GM18870 (cell line): Measurements from ENCODE around the gene FGFR2.

Source experiments
- ATAC-seq: cut with Tn5 transposase; IDR thresholded peaks from one replicate; pipeline ENCODE4 v1.9.1; 2021; ENCODE audit warnings: moderate library complexity; ENCODE audit not compliant: unreplicated experiment

FGFR2 gene

DNA sequence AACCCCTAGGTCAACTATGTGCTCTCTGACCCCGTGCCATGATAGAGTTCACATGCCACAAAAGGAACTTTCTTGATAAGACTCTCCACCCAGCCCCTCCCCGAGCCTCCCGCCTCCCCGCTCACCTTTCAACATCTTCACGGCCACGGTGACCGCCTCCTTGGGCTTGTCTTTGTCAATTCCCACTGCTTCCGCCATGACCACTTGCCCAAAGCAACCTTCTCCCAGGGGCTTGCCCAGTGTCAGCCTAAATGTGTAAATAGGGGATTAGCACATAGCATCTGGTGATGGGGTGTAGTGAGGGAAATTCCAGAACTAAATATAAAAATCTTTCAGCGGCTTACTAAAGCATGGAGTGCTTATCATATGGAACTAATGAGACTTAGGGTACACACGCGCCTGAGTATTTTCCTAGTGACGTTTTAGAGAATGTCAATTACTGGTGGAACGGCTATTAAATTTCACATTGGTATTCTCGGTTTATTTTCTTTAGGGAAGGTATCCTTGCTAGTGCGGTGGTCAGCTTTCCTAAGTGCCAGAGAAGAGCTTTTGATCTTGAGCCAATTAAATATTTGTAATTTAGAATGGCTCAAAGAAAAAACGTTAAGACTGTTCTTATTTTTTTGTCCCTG is 97.4 kb downstream of the FGFR2 start:
- ATAC-seq = no peak

DNA sequence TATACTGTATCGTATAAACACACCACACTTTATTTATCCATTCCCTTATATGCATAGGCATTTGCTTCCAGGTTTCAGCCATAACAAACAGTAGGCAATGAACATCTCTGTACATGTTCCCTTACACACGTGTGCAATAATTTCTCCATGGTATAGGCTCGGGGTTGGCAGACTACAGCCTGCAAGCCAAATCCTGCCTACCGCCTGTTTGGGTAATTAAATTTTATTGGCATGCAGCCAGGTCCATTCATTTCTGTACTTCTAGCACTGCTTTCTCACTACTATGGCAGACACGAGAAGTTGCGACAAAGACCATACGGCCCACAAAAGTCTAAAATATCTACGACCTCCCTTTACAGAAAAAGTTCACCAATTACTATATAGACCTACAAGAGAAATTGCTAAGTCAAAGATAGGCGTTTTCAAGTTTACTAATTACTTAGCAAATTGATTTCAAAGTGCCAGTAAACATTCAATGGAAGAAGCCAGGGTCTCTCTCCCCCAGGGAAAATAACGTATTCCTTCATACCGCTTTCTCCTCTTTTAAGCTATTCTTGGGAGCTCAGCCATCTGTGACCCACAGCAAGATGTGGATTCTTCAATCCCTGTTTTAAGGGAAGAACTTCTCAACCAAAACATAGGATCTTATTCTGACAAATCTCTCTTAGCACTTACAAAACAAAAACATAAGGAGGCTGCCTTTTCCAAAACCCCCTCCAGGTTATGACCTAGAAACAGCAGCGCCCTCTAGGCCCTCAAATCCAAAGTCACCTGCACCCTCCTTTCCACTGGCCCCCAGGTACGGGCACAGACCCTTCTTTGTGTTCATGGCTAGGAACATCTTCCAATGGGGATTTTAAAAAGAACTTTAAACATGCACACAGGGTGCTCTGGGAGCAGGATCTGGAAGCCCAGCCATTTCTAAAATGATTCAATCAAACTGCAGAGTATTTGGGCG is 100.5 kb downstream of the FGFR2 start:
- no peak for ATAC-seq

DNA sequence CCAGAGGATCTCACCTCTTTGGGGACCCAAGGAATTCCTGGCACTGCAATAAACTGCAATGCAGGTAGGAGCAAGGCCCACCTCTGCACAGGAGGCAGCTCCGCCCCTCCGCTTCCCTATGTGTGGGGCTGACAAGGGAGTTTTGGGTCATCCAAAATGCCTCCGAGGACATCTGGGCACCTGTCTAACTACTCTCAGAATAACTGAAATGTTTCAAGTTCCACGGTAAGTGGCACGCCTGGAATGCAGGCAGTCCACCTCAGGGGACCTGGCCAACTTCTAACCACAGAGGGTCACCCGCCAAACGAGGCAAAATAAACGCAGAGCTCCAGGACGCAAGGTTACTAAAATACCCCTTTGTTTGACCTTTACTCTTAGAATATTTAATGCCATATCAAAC is 102.5 kb downstream of the FGFR2 start:
- no peak for ATAC-seq

DNA sequence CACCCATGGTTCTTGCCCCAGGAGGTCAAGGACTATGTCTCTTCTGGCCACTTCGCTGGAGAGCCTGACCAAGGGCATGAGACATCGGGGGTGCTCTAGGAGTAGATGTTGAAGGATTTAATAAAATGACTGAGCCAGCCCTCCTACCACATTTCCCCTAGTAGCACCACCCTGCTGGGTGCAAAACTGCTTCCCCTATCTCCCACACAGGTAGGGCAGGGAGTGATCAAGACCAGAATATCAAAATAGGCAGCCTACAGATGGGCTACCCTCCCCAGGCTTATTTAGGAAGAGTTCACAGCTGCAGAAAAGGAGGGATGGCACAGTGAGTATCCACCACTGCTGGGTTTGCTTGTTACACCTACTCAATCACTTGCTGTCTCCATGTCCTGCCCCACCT is 103.9 kb downstream of the FGFR2 start:
- no peak for ATAC-seq

DNA sequence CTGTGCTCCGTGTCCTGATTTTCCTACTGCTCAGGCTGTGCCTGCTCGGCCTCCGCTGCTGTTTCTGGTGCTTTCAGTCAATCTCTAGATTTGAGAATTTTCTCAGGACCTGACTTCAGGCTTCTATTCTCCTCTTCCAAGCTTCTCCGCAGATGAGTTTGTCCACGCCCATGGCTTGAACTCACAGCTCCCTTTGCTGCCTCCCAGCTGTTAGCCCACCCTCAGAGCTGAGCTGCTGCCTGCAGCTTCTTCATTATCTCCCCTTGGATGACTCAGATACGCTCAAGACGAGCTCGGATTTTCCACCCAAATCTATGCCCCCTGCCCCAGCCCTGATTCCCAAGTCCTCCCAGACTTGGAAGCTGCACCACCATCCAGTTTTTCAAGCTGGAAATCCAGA is 104.7 kb downstream of the FGFR2 start:
- no peak for ATAC-seq

DNA sequence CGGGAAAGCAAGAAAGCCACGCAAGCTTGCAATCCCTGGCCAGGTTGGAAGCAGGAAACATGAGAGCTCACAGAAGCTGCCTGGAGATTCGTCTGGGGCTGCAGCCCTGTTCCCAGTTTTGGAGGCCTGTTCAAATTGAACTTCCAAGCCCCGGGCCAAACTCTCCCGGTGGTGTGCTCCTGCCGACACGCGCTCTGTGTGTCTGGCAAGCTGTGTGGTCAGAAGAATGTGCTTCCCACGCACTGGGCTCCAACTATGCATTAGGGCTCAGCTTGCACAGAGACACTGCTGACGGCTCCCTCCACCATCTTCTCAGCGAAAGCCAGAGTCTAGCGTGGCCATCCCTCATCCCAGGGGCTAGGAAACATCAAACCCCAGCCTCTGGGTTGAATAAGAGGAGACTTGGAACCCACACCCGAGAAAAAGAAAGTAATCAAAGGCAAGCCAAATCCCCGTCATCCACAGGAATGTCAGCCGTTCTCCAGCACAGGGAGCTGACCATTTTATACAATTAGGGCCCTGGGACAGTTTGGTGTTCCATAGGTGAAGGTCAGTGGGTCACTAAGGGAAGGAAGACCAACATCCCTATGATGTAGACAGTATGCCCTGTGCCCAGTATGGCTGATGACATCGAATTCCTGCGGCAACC is 107.2 kb downstream of the FGFR2 start:
- no peak for ATAC-seq

DNA sequence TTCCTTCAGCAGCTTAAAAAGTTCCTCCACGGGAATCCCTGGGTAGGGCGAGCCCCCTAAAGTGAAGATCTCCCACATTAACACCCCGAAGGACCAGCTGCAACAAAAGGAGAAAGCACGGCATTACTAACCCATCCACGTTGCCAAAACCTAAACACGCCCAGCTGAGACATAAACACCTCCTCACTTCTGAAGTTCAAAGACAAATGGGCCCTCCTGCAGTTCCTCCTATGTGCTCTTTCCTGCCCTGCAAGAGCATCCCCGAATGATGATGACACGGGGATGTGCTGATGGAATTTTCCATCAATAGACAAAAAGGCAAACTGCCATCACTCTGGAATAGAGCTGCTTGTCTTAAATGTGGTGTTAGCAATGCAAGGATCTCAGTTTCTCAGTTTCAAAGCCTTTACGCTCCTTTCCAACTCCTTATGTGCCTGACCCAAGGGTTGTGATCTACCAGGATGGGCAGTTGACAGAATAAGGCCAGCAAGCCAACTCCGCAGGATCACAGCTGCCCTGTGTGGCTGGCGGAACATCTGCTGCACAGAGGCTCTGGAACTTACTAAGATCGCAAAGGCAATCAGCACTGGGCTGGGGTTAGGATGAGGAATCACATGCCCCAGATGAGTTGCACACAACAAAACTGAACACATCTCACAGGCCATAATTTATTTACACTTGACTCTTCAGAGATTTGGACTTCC is 112.7 kb downstream of the FGFR2 start:
- ATAC-seq = no peak

DNA sequence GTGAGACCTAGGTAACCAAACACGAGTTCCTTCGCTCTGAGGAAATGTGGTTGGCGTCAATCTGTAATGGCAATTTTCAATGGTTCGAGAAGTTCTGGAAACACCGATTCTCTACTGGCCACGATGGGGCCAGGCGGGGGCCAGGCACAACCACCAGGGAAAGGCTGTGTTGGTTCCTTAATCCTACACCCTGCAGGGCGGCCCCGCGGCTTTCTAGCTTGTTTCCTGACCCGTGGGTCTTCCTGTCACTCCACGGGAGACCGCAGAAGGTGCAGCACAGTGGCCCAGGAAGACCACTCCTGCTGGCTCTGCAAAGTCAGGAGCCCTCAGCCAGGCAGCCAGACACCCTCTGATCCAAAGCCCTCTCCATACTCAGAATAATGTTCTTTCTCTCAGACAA is 113.4 kb downstream of the FGFR2 start:
- no peak for ATAC-seq

DNA sequence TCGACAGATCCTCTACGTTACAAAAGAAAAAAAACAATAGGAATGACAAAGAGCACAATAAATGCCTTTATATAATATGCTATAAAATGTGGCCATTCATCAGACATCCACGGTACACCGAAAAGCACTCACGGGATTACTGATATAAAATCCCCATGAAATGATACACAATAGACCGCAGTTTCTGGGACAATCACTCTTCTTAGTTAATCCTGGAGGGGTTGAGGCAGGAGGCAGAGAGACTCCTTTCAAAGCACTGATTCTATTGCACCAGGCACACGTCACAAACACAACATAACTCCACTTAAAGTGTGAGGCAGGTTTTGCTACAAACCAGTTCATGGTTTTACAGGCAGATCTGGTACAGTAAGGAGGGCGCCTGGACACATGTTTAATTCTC is 113.8 kb downstream of the FGFR2 start:
- ATAC-seq = no peak

DNA sequence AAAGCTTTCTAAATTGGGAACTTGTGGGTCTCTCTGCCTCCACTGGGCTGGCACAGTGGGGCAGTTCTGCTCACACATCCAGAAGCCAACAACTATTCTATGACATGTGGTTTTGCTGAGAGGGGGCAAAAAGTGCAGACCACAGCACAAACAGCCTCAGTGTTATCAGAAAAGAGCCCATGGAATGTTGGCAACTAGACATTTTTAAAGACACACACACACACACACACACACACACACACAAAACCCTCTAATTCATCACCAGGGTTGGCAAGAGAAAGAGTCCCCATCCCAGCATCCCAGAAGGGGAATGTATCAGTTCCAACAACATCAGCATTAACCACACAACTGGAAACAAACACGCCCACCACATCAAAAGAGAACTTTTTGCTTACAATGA is 117.1 kb downstream of the FGFR2 start:
- no peak for ATAC-seq

DNA sequence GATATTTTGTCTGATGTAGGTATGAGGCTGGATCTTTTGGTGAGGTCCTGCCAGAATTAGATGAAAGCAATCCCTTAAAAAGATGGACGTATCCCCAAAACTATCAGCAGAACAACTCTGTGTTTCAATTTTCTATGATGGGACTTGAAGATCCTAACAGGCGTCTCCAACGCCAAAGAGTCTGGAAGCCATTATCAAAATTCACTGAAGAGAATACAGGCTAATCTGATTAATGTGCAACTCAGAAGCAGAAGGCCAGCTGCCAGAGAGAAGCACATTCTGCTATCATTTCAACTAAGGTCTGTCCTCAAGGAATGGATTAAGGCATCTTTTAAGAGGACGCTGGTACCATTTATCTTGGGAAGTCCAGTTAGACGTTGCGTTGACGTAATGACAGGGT is 119.7 kb downstream of the FGFR2 start:
- no peak for ATAC-seq

DNA sequence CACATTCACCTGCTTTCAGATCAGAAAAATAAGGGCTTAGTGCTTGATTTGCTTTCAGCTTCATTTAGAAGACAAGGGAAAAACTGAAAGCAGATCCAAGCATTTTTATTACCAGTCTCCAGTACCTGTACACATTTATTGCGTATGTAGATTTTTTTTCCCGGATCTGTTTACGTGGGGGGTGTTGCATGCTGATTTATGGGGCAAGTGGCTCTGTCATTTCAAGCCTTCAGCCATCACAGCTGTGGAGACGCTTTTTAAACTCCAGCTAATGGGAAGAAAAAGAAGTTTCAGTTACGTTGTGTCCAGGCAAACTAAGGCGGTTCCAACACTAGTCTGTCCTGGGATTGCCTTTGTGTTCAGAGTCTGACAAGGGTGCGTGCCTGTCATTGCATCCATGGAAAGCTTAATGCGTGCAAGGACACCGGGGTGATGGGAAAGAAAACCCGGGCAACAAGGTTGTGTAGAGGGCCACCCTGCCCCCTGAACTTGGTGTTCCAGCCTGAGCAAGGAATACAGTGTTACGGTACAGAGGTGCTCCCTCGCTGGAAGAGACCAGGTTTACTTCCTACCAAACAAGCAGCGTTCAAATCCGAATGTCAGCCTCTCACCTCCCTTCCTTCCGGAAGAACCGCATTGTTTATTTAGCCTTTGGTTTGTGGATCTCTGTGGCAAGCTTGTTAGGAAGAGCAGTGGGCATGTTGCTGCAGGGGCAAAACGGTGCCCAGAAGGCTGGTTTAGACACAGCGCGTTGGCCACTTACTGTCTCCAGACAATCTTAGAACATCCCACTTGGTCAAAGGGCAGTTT is 128.2 kb downstream of the FGFR2 start:
- ATAC-seq = no peak

DNA sequence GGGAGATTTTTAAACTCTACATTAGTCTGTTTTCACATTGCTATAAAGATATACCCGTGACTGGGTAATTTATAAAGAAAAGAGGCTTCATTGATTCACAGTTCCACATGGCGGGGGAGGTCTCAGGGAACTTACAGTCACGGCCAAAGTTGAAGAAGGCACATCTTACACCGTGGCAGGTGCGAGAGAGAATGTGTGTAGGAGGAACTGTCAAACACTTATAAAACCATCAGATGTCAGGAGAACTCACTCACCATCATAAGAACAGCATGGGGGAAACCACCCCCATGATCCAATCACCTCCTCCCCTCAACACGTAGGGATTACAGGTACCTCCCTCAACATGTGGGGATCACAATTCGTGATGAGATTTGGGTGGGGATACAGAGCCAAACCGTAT is 129.5 kb downstream of the FGFR2 start:
- no peak for ATAC-seq

DNA sequence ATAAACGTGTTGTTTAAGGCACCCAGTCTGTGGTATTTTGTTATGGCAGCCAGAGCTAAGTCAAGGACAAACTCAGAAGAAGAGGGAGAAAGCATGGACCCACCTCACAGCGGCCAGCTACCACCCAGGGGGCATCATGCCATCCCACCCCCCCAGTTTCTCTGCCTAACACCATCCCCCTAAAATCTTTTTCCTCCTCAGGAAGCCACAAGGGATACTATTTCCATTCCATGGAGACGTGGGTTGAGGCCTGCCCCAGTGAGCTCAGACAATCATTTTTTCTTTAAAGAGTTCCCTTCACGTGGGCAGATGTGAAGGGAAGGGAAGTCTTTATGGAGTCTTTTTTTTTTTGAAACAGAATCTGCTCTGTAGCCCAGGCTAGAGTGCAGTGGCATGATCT is 131.8 kb downstream of the FGFR2 start:
- no peak for ATAC-seq

DNA sequence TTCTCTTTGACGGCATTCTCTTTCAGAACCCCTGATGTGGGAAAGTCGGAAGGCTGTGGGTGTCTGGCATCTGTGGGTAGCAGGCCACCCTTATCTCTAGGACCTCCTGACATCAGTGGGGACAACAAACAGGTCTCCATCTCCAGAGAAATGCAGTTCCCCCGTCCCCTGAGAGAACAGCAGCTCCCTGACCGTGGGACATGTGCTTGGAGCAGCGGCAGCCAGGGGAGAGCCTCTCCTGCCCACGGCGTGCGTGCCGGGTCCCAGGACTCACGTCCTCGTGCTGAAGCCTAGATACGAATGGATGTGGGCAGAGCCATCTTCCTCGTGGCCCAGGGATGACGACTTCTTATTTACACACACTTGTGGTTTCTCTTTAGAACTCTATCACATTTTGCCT is 133.0 kb downstream of the FGFR2 start:
- no peak for ATAC-seq

DNA sequence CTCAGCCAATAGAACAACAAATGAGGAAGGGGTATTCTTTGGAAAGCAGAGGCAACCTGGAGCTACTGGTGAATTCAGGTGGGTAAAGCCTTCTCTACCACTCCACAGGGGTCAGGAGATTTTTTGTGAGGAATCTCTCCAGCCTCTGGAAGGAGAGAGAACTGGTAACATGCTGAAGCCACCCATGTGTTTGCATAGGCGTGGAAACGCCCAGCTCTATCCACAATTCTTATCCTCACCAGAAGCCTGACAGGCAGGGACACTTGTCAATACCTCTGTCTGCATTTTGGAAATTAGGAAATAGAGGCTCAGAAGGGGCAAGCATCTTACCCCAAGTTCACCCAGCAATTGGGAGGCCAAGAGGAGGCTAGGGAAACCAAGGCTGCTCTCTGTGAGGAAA is 133.7 kb downstream of the FGFR2 start:
- ATAC-seq = no peak

DNA sequence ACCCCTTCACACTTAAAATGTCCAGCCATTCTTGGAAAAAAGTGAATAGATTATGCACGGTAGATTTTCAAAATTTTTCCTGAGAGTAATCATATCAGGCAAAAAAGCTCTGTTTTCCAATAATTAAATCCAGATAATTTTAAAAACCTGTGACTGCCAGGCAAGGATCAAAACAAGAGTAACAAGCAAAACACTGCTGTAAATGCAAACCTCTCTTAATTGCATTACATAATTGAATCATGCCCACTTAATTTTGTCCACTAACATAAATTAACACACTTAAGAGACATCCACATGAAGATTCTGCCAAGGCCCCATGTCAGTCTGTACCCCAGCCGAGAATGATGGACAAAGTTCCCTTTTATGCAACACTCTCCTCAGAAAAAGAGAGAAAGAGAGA is 135.3 kb downstream of the FGFR2 start:
- no peak for ATAC-seq

DNA sequence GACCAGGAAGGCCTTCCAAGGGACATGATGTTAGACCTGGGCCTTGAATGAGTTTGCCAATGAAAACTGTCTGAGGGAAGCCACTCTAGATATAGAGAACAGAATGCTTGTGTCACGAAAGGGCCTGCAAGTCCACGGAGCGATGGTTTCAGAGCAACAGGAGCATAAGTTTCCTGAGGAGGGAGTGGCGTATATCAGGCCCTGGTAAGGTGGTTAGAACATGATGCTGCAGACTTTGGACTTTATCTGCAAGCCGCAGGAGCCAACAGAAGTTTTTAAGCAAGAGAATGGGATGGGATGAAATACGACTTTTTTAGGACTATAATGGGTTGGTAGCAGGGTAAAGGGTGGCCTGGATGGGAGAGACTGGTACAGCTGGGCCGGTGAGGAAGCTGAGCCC is 136.0 kb downstream of the FGFR2 start:
- no peak for ATAC-seq

DNA sequence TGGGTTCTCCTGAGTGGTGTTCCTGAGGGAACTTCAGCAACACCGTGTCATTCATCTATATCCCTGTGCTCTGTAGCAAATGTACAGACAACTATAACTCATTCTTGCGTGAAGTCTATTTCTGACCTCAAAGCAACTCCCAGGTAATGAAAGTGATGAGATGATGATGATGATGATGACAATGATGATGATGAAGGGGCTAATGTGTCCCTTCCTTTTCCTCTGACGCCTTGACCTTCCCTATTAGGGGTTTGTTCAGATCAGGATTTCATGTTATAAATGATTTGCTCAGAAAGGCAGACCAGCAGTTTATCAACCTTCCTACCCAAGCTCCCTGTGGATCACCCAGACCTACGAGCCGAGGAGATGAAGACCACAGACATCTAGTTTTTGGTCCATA is 136.9 kb downstream of the FGFR2 start:
- ATAC-seq = no peak

DNA sequence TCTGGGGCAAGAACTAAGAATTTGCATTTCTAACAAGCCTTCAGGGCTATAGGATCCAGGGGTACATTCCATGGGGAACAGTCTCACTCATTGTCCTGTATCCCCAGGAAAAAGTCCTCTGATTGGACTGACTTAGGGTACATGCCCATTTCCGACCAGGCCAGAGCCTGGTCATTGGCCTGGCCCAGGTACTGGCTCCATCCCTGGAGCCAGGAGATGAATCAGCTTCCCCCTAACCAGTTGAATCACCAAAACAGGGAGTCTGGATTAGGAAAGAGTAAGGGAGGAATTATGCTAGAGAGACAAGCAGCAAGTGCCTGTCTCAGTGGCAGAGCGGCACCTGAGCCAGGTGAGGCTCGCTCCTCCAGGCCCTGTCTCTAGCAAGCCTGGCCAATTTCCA is 137.5 kb downstream of the FGFR2 start:
- no peak for ATAC-seq
